ENCODE data around the gene HBEGF. TPM values are rescaled to one million over a fixed set of nuclear protein-coding genes. Genes with fewer than 3 reads are reported as not detected.

Gene HBEGF
- total RNA-seq, 1 donor from 2014 or later = 3.0 TPM

DNA sequence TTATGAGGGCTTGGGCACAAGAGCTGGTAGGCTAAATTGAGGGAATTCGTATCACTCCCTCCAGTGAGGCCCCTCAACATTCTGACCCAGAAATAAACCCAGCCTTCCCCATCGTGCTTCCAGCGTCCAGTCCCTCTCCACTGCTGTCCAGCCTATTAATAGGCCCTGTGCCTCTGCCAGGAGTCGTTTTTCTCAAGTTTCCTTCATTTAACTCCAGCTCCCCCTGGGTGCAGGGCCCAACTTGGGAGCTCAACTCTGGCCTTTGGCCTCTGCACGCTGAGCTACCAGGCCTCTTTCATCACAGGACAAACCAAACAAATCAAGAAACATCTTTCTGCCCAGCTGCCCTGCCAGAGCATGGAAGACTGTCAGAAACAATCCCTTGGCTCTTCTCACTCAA, 10.0 kb downstream of the HBEGF start:
- Histone ChIP-seq H3K9me3 (no peaks in the 10 kb centered on the region), H3K27ac (peak overlapping the region; percentile 74 to 75), H3K4me1 (peaks cover 5 to 28% of the 10 kb centered on the region in 2 donors), H3K36me3 (peaks cover 3 to 16% of the 10 kb centered on the region in 2 donors), H3K4me3 (no peak overlapping the region), H3K27me3 (no peaks in the 10 kb centered on the region)
- intact Hi-C loops (cut with DNase I) = loop anchor here (2.0 kb wide), 1 partner anchor 14 kb away; no protein-coding TSS in a partner anchor
- peak in 1 of 2 donors; percentile 70 for DNase-seq (ENCODE audit: low spot score in 2 of 2)
- TF ChIP-seq, protein P1, sequence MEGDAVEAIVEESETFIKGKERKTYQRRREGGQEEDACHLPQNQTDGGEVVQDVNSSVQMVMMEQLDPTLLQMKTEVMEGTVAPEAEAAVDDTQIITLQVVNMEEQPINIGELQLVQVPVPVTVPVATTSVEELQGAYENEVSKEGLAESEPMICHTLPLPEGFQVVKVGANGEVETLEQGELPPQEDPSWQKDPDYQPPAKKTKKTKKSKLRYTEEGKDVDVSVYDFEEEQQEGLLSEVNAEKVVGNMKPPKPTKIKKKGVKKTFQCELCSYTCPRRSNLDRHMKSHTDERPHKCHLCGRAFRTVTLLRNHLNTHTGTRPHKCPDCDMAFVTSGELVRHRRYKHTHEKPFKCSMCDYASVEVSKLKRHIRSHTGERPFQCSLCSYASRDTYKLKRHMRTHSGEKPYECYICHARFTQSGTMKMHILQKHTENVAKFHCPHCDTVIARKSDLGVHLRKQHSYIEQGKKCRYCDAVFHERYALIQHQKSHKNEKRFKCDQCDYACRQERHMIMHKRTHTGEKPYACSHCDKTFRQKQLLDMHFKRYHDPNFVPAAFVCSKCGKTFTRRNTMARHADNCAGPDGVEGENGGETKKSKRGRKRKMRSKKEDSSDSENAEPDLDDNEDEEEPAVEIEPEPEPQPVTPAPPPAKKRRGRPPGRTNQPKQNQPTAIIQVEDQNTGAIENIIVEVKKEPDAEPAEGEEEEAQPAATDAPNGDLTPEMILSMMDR (IDR thresholded peaks at IDR 0.05) = peak in 1 of 3 experiments; percentile 9

DNA sequence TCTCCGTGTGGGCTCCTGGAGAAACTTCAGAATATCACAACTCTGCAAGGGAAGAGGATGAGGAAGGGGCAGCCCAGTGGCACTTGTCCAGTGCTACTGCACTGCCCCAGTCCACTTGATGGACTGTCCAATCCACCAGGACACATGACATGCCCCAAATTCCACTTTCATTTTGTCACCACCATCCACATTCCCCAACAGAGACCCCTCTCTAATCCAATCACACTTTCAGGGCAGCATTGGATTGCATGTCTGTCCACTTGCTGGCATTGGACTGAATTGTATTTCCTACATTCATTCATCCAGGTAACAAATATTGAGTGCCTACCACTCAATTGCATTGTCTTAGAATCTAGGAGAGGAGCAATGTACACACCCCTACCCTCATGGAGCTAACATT, 14.8 kb downstream of the HBEGF start:
- no peak for DNase-seq (ENCODE audit: low spot score in 2 of 2)
- Histone ChIP-seq H3K9me3 (no peaks in the 10 kb centered on the region), H3K4me3 (no peak overlapping the region), H3K4me1 (peaks cover 0 to 13% of the 10 kb centered on the region in 2 donors), H3K27ac (no peak overlapping the region), H3K27me3 (no peaks in the 10 kb centered on the region), H3K36me3 (peaks cover 3 to 16% of the 10 kb centered on the region in 2 donors)
- TF ChIP-seq, protein P1 (IDR thresholded peaks at IDR 0.05) = no peak
- intact Hi-C loops (cut with DNase I) = no loop called here

DNA sequence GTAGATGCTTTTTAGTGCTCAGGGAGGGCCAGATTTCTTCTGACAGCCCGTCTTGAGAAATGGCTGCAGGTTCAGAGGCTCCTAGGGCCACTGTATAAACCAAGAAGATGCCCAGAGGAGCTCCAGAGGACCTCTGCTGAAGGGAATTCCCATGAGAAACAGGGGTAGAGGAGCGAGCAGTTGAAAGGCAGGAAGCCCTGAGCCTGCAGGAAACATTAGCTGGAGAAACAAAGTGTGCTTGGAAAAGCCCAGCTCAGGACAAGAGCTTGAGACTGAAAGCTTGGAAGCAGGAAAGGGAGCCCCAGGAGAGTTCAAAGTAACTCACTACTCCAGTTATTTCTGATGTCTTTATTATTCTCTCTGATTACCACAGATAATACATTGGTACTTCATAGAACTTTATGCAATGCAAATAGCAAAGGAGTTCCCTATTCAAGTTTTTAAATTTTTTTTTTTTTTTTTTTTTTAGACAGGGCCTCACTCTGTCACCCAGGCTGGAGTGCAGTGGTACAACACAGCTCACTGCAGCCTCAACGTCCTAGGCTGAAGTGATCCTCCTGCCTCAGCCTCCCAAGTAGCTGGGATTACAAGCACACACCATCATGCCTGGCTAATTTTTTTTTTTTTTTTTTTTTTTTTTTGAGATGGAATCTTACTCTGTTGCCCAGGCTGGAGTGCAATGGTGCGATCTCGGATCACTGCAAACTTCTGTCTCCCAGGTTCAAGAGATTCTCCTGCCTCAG, 16.5 kb downstream of the HBEGF start:
- no peak for DNase-seq (ENCODE audit: low spot score in 2 of 2)
- Histone ChIP-seq H3K27me3 (no peaks in the 10 kb centered on the region), H3K4me1 (peaks cover 0 to 4% of the 10 kb centered on the region in 2 donors), H3K27ac (no peak overlapping the region), H3K9me3 (no peaks in the 10 kb centered on the region), H3K4me3 (no peak overlapping the region), H3K36me3 (peaks cover 3 to 16% of the 10 kb centered on the region in 2 donors)
- TF ChIP-seq, protein P1 (IDR thresholded peaks at IDR 0.05) = no peak
- intact Hi-C loops (cut with DNase I) = no loop called here

DNA sequence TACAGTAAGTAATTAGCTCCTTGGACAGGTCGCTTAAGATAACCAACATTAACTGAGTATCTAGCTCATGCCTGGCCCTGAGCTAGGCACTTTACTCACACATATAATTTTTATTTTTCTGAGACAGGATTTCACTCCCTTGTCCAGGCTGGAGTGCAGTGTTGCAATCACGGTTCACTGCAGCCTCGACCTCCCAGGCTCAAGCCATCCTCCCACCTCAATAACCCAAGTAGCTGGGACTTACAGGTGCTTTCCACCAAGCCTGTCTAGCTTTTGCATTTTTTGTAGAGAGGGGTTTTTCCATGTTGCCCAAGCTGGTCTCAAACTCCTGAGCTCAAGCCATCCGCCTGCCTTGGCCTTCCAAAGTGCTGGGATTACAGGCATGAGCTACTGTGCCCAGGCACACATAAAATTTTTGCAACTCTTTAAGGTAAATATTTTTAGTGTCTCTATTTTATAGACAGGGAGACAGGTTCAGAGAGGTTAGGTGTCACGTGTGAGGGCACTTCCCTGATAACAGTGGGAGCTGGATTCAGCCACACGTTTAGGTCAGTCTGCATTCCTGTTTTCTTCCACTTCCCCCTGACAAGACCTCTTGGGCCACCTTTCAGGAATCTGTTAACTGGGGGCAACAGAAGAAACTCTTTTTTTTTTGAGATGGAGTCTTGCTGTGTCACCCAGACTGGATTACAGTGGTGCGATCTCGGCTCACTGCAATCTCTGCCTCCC, 18.2 kb downstream of the HBEGF start:
- H3K36me3 ChIP-seq = peaks cover 0 to 7% of the 10 kb centered on the region in 2 donors
- DNase-seq (ENCODE audit: low spot score in 2 of 2) = no peak
- intact Hi-C loops (cut with DNase I) = no loop called here
- no peaks in the 10 kb centered on the region for H3K9me3 ChIP-seq
- H3K27me3 ChIP-seq = no peaks in the 10 kb centered on the region
- TF ChIP-seq, protein P1 (IDR thresholded peaks at IDR 0.05) = no peak
- H3K4me1 ChIP-seq = peaks cover 4 to 15% of the 10 kb centered on the region in 2 donors
- H3K4me3 ChIP-seq = no peak overlapping the region
- no peak overlapping the region for H3K27ac ChIP-seq

DNA sequence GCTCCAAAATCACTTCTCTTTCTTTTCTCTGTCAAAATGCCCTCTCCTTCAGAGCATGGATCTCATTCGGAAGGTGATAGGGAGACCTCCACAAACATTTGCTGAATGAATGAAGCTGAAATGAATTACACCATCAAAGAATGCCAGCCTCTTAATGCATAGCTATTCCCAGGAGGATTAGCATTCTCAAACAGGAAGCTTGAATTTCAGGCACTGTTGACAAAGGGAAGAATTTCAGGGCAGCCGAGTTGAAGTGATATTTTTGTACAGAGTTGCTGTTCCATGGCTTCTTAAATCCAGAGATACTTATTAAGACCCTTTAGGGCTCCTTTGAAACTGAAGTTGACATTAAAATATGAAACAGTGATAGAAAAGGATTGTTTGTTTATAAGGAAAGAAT, 18.8 kb downstream of the HBEGF start:
- H3K4me3 ChIP-seq = no peak overlapping the region
- TF ChIP-seq, protein P1 (IDR thresholded peaks at IDR 0.05) = no peak
- no peaks in the 10 kb centered on the region for H3K9me3 ChIP-seq
- H3K27me3 ChIP-seq = no peaks in the 10 kb centered on the region
- no peak for DNase-seq (ENCODE audit: low spot score in 2 of 2)
- H3K4me1 ChIP-seq = peaks cover 10 to 21% of the 10 kb centered on the region in 2 donors
- intact Hi-C loops (cut with DNase I) = no loop called here
- peaks cover 0 to 1% of the 10 kb centered on the region in 2 donors for H3K36me3 ChIP-seq
- no peak overlapping the region for H3K27ac ChIP-seq

Measured in ascending aorta (tissue), 2 donors.